ENCODE results near the gene DEFB108B. TPM values are rescaled to one million over a fixed set of nuclear protein-coding genes. Genes with fewer than 3 reads are reported as not detected.
"Not testable (repeated sequence)": the region's sequence is repeated elsewhere in the genome, so short reads cannot be mapped to it uniquely, and the experiment has no call there.

The DEFB108B gene
- total RNA-seq, 1 experiment from 2014 or later = not detected

GRCh38 chr11:71863978-71864627 lies 31.1 kb downstream of the DEFB108B start:
- H3K4me3 Mint-ChIP-seq (ENCODE audit: low read depth, unreplicated experiment); H3K27me3 Mint-ChIP-seq (ENCODE audit: unreplicated experiment); H3K27ac Mint-ChIP-seq (ENCODE audit: unreplicated experiment); H3K4me1 Mint-ChIP-seq (ENCODE audit: low read depth, unreplicated experiment); H3K36me3 Mint-ChIP-seq (ENCODE audit: insufficient read depth, unreplicated experiment); intact Hi-C loops (cut with micrococcal nuclease; ENCODE audit: unreplicated experiment); H3K9me3 Mint-ChIP-seq (ENCODE audit: low read depth, unreplicated experiment); BruUV-seq (replicated peaks): not testable (repeated sequence)
- CTCF ChIA-PET = interaction anchor here (0.7 kb wide), 1 partner anchor 76 kb away, joined by 3 read pairs; no protein-coding TSS in a partner anchor
- DNase-seq = peak; percentile 65
- peak; percentile 86 for TF ChIP-seq CTCF (IDR thresholded peaks at IDR 0.05; ENCODE audit: unreplicated experiment)

- H3K27me3 Mint-ChIP-seq (ENCODE audit: unreplicated experiment); intact Hi-C loops (cut with micrococcal nuclease; ENCODE audit: unreplicated experiment); H3K4me1 Mint-ChIP-seq (ENCODE audit: low read depth, unreplicated experiment); DNase-seq; H3K4me3 Mint-ChIP-seq (ENCODE audit: low read depth, unreplicated experiment); H3K27ac Mint-ChIP-seq (ENCODE audit: unreplicated experiment); H3K36me3 Mint-ChIP-seq (ENCODE audit: insufficient read depth, unreplicated experiment); CTCF ChIA-PET; H3K9me3 Mint-ChIP-seq (ENCODE audit: low read depth, unreplicated experiment); BruUV-seq (replicated peaks): not testable (repeated sequence)
Measured at GRCh38 chr11:71867209-71867608, 34.2 kb downstream of the DEFB108B start.

- H3K27ac Mint-ChIP-seq (ENCODE audit: unreplicated experiment); H3K9me3 Mint-ChIP-seq (ENCODE audit: low read depth, unreplicated experiment); DNase-seq; H3K36me3 Mint-ChIP-seq (ENCODE audit: insufficient read depth, unreplicated experiment); BruUV-seq (replicated peaks); H3K4me3 Mint-ChIP-seq (ENCODE audit: low read depth, unreplicated experiment); intact Hi-C loops (cut with micrococcal nuclease; ENCODE audit: unreplicated experiment); H3K4me1 Mint-ChIP-seq (ENCODE audit: low read depth, unreplicated experiment); CTCF ChIA-PET; H3K27me3 Mint-ChIP-seq (ENCODE audit: unreplicated experiment): not testable (repeated sequence)
Measured at GRCh38 chr11:71869931-71870330, 36.9 kb downstream of the DEFB108B start.

- DNase-seq; H3K27ac Mint-ChIP-seq (ENCODE audit: unreplicated experiment); H3K27me3 Mint-ChIP-seq (ENCODE audit: unreplicated experiment); H3K4me3 Mint-ChIP-seq (ENCODE audit: low read depth, unreplicated experiment); H3K36me3 Mint-ChIP-seq (ENCODE audit: insufficient read depth, unreplicated experiment); intact Hi-C loops (cut with micrococcal nuclease; ENCODE audit: unreplicated experiment); H3K4me1 Mint-ChIP-seq (ENCODE audit: low read depth, unreplicated experiment); H3K9me3 Mint-ChIP-seq (ENCODE audit: low read depth, unreplicated experiment); CTCF ChIA-PET; BruUV-seq (replicated peaks): not testable (repeated sequence)
Measured at GRCh38 chr11:71870661-71871060, 37.7 kb downstream of the DEFB108B start.

GRCh38 chr11:71876262-71876661 lies 43.3 kb downstream of the DEFB108B start:
- DNase-seq; BruUV-seq (replicated peaks); H3K4me1 Mint-ChIP-seq (ENCODE audit: low read depth, unreplicated experiment); H3K36me3 Mint-ChIP-seq (ENCODE audit: insufficient read depth, unreplicated experiment); H3K9me3 Mint-ChIP-seq (ENCODE audit: low read depth, unreplicated experiment); intact Hi-C loops (cut with micrococcal nuclease; ENCODE audit: unreplicated experiment); H3K27ac Mint-ChIP-seq (ENCODE audit: unreplicated experiment); H3K27me3 Mint-ChIP-seq (ENCODE audit: unreplicated experiment); H3K4me3 Mint-ChIP-seq (ENCODE audit: low read depth, unreplicated experiment); CTCF ChIA-PET: not testable (repeated sequence)

- H3K9me3 Mint-ChIP-seq (ENCODE audit: low read depth, unreplicated experiment); BruUV-seq (replicated peaks); H3K27me3 Mint-ChIP-seq (ENCODE audit: unreplicated experiment); H3K27ac Mint-ChIP-seq (ENCODE audit: unreplicated experiment); intact Hi-C loops (cut with micrococcal nuclease; ENCODE audit: unreplicated experiment); H3K36me3 Mint-ChIP-seq (ENCODE audit: insufficient read depth, unreplicated experiment); H3K4me1 Mint-ChIP-seq (ENCODE audit: low read depth, unreplicated experiment); DNase-seq; H3K4me3 Mint-ChIP-seq (ENCODE audit: low read depth, unreplicated experiment): not testable (repeated sequence)
- CTCF ChIA-PET = interaction anchor here (0.6 kb wide), 1 partner anchor 440 kb away, joined by 3 read pairs; no protein-coding TSS in a partner anchor
Measured at GRCh38 chr11:71878059-71878458, 45.1 kb downstream of the DEFB108B start, which contains the start of gene DEFB131B. Gene DEFB131B, plus strand, starts transcription at chr11:71878453. Its CDS starts 0 bp downstream, at chr11:71878453.

- CTCF ChIA-PET; H3K27me3 Mint-ChIP-seq (ENCODE audit: unreplicated experiment); H3K27ac Mint-ChIP-seq (ENCODE audit: unreplicated experiment); DNase-seq; H3K9me3 Mint-ChIP-seq (ENCODE audit: low read depth, unreplicated experiment); intact Hi-C loops (cut with micrococcal nuclease; ENCODE audit: unreplicated experiment); BruUV-seq (replicated peaks); H3K4me3 Mint-ChIP-seq (ENCODE audit: low read depth, unreplicated experiment); H3K36me3 Mint-ChIP-seq (ENCODE audit: insufficient read depth, unreplicated experiment): not testable (repeated sequence)
- H3K4me1 Mint-ChIP-seq (ENCODE audit: low read depth, unreplicated experiment) = peaks cover 16% of the 10 kb centered on the region
Measured at GRCh38 chr11:71885806-71886205, 52.8 kb downstream of the DEFB108B start.

Other genes with a start within 250 kb of the DEFB108B start
- gene DEFB131B, start 45.3 kb downstream of the DEFB108B start, total RNA-seq (2022) = not detected in 2 replicates
- gene XNDC1N, start 95.4 kb downstream of the DEFB108B start, total RNA-seq (2022) = 18.5 and 20.4 TPM in 2 replicates
- 51.7 and 52.3 TPM in 2 replicates for gene RNF121, start 95.8 kb downstream of the DEFB108B start, total RNA-seq (2022)
- 12.4 and 13.2 TPM in 2 replicates for gene IL18BP, start 165.7 kb downstream of the DEFB108B start, total RNA-seq (2022)
- gene NUMA1, start 247.3 kb downstream of the DEFB108B start, total RNA-seq (2022) = 140 and 146 TPM in 2 replicates
- gene LRRC51, start 247.7 kb downstream of the DEFB108B start, total RNA-seq (2022) = 8.5 and 11.0 TPM in 2 replicates